Measurements from ENCODE around the gene CCNC. TPM values are rescaled to one million over a fixed set of nuclear protein-coding genes. Genes with fewer than 3 reads are reported as not detected.

Gene CCNC
- polyA plus RNA-seq, 1 donor (not counting 4 experiments of a cell fraction or from before 2014, with no cell fraction given): 103 TPM

GRCh38 chr6:99608886-99609482, 40.5 kb upstream of the CCNC start:
- Histone ChIP-seq H3K4me1 (ENCODE audit: control insufficient read depth, extremely low read depth, insufficient read depth, low read length) (peaks cover 2% of the 10 kb centered on the region), H3K4me2 (ENCODE audit: control insufficient read depth, extremely low read depth, insufficient read depth, low read depth, low read length) (no peak overlapping the region), H4K20me1 (ENCODE audit: control insufficient read depth, extremely low read depth, insufficient read depth, low read length) (peaks cover 4% of the 10 kb centered on the region), H3K79me2 (ENCODE audit: control insufficient read depth, insufficient read depth, low read length) (no peaks in the 10 kb centered on the region), H2AFZ (ENCODE audit: control insufficient read depth, low read length) (no peak overlapping the region), H3K9me3 (ENCODE audit: control insufficient read depth, low read depth, low read length) (no peaks in the 10 kb centered on the region), H3K36me3 (ENCODE audit: control insufficient read depth in 2 of 2, extremely low read depth in 1 of 2, insufficient read depth in 2 of 2, low read length in 2 of 2) (no peaks in the 10 kb centered on the region), H3K27me3 (ENCODE audit: control insufficient read depth, extremely low read depth, insufficient read depth, low read length) (peaks cover 99% of the 10 kb centered on the region), H3K9ac (ENCODE audit: control insufficient read depth, extremely low read depth, insufficient read depth, low read length) (no peak overlapping the region), H3K27ac (ENCODE audit: control insufficient read depth, insufficient read depth, low read length) (no peak overlapping the region), H3K4me3 (ENCODE audit: control insufficient read depth in 2 of 3, extremely low read depth in 1 of 3, insufficient read depth in 2 of 3, low read depth in 1 of 3, low read length in 3 of 3) (no peak overlapping the region), H3K9me1 (ENCODE audit: control insufficient read depth, extremely low read depth, insufficient read depth, low read length) (no peaks in the 10 kb centered on the region)
- no peak for TF ChIP-seq CTCF (optimal IDR thresholded peaks at IDR 0.05 in 1 of 3, IDR thresholded peaks at IDR 0.05 in 1 of 3, conservative IDR thresholded peaks at IDR 0.05 in 1 of 3; ENCODE audit: extremely low read depth in 1 of 3, insufficient read depth in 2 of 3, low read length in 3 of 3)
- peak; percentile 51 for TF ChIP-seq EZH2 (IDR thresholded peaks at IDR 0.05; ENCODE audit: low read length)
- DNase-seq (ENCODE audit: low read depth, low spot score) (no peak), FAIRE-seq (no peak)
- dilution Hi-C loops (cut with MboI; ENCODE audit: extremely low pct_ligation_motif_present, low sequenced_read_pairs): no loop called here

- no peak for FAIRE-seq
- Histone ChIP-seq H3K27me3 (ENCODE audit: control insufficient read depth, extremely low read depth, insufficient read depth, low read length) (peaks cover 99% of the 10 kb centered on the region), H2AFZ (ENCODE audit: control insufficient read depth, low read length) (no peak overlapping the region)
These were observed 39.8 kb upstream of the CCNC start for GRCh38 chr6:99608059-99608885.

More at GRCh38 chr6:99608059-99608885, 39.8 kb upstream of the CCNC start:
- dilution Hi-C loops (cut with MboI; ENCODE audit: extremely low pct_ligation_motif_present, low sequenced_read_pairs): no loop called here
- peaks cover 4% of the 10 kb centered on the region for H4K20me1 ChIP-seq (ENCODE audit: control insufficient read depth, extremely low read depth, insufficient read depth, low read length)
- no peak overlapping the region for H3K4me3 ChIP-seq (ENCODE audit: control insufficient read depth in 2 of 3, extremely low read depth in 1 of 3, insufficient read depth in 2 of 3, low read depth in 1 of 3, low read length in 3 of 3)
- H3K9me3 ChIP-seq (ENCODE audit: control insufficient read depth, low read depth, low read length): no peaks in the 10 kb centered on the region
- no peak overlapping the region for H3K9ac ChIP-seq (ENCODE audit: control insufficient read depth, extremely low read depth, insufficient read depth, low read length)
- H3K36me3 ChIP-seq (ENCODE audit: control insufficient read depth in 2 of 2, extremely low read depth in 1 of 2, insufficient read depth in 2 of 2, low read length in 2 of 2): no peaks in the 10 kb centered on the region
- no peaks in the 10 kb centered on the region for H3K9me1 ChIP-seq (ENCODE audit: control insufficient read depth, extremely low read depth, insufficient read depth, low read length)
- TF ChIP-seq CTCF (optimal IDR thresholded peaks at IDR 0.05 in 1 of 3, IDR thresholded peaks at IDR 0.05 in 1 of 3, conservative IDR thresholded peaks at IDR 0.05 in 1 of 3; ENCODE audit: extremely low read depth in 1 of 3, insufficient read depth in 2 of 3, low read length in 3 of 3) (no peak), EZH2 (IDR thresholded peaks at IDR 0.05; ENCODE audit: low read length) (peak; percentile 78)
- H3K79me2 ChIP-seq (ENCODE audit: control insufficient read depth, insufficient read depth, low read length): no peaks in the 10 kb centered on the region
- H3K4me1 ChIP-seq (ENCODE audit: control insufficient read depth, extremely low read depth, insufficient read depth, low read length): peaks cover 5% of the 10 kb centered on the region
- H3K4me2 ChIP-seq (ENCODE audit: control insufficient read depth, extremely low read depth, insufficient read depth, low read depth, low read length): no peak overlapping the region
- no peak overlapping the region for H3K27ac ChIP-seq (ENCODE audit: control insufficient read depth, insufficient read depth, low read length)
- no peak for DNase-seq (ENCODE audit: low read depth, low spot score)

Data from keratinocyte (primary cell).